WTC11 (cell line): ENCODE results near the gene TCEA2. TPM values are rescaled to one million over a fixed set of nuclear protein-coding genes. Genes with fewer than 3 reads are reported as not detected.
A peak's percentile ranks its signal among the peaks of the same experiment; 100 is the strongest.

ENCODE experiments used
- ATAC-seq: fragments of 200-7000 bp; cut with Tn5 transposase; 2 replicates; pipeline ENCODE4 v1.10.0; 2021; ENCODE audit warnings: mild to moderate bottlenecking, moderate library complexity
- CTCF ChIA-PET: fragments of 300-600 bp; sonication (Branson Sonifier 250); formaldehyde crosslinking; loops from one replicate; lab custom pipeline; 2021; ENCODE audit warnings: antibody characterized with exemption; lab: Charles Lee
- POLR2A ChIA-PET: fragments of 350-600 bp; sonication (Branson Sonifier 250); formaldehyde crosslinking; loops from one replicate; lab custom pipeline; 2021; ENCODE audit warnings: antibody characterized with exemption; lab: Charles Lee
- DNase-seq: peaks from one replicate; pipeline ENCODE4 v3.0.0; 2021; ENCODE audit warnings: low spot score
- H3K27ac Mint-ChIP-seq: 2 replicates; pipeline ENCODE4 v1.8.0; 2021; ENCODE audit warnings: mixed read lengths
- H3K27me3 Mint-ChIP-seq: 2 replicates; pipeline ENCODE4 v1.8.0; 2021; ENCODE audit warnings: low read depth, mild to moderate bottlenecking, moderate library complexity, mixed read lengths
- H3K36me3 Mint-ChIP-seq: 2 replicates; pipeline ENCODE4 v1.8.0; 2021; ENCODE audit warnings: mixed read lengths
- H3K4me1 Mint-ChIP-seq: 2 replicates; pipeline ENCODE4 v1.8.0; 2022; ENCODE audit warnings: mixed read lengths
- H3K4me3 Mint-ChIP-seq: 2 replicates; pipeline ENCODE4 v1.8.0; 2021; ENCODE audit warnings: mild to moderate bottlenecking, moderate library complexity, mixed read lengths
- H3K9me3 Mint-ChIP-seq: 2 replicates; pipeline ENCODE4 v1.8.0; 2021; ENCODE audit warnings: mixed read lengths
- CREB1 ChIP-seq: sonication (generic); formaldehyde crosslinking; IDR thresholded peaks from 2 replicates; pipeline ENCODE4 v1.8.0; 2023; ENCODE audit warnings: mild to moderate bottlenecking, missing genetic modification reagents
- EMX1 ChIP-seq: fragments of 250-450 bp; sonication (Bioruptor Pico); IDR thresholded peaks from 2 replicates; pipeline ENCODE4 v1.8.0; 2021; ENCODE audit warnings: mild to moderate bottlenecking
- FOXK1 ChIP-seq: sonication (generic); formaldehyde crosslinking; IDR thresholded peaks from 2 replicates; pipeline ENCODE4 v1.8.0; 2022; ENCODE audit warnings: mild to moderate bottlenecking, moderate library complexity, missing genetic modification reagents
- GABPB1 ChIP-seq: sonication (generic); formaldehyde crosslinking; IDR thresholded peaks from 2 replicates; pipeline ENCODE4 v1.8.1; 2023; ENCODE audit warnings: mild to moderate bottlenecking, missing genetic modification reagents
- GRHL2 ChIP-seq: fragments of 250-450 bp; sonication (Bioruptor Pico); IDR thresholded peaks from 2 replicates; pipeline ENCODE4 v1.8.0; 2022; ENCODE audit warnings: mild to moderate bottlenecking, moderate library complexity; ENCODE audit not compliant: insufficient replicate concordance, severe bottlenecking
- GTF2I ChIP-seq: fragments of 250-450 bp; sonication (Bioruptor Pico); conservative IDR thresholded peaks from 2 replicates; pipeline ENCODE4 v1.4.0; 2021; ENCODE audit warnings: mild to moderate bottlenecking
- JAZF1 ChIP-seq: fragments of 250-450 bp; sonication (Bioruptor Pico); IDR thresholded peaks from 2 replicates; pipeline ENCODE4 v1.9.0; 2021; ENCODE audit warnings: moderate library complexity, mild to moderate bottlenecking, inconsistent platforms
- NFYB ChIP-seq: sonication (generic); formaldehyde crosslinking; conservative IDR thresholded peaks from 2 replicates; pipeline ENCODE4 v1.8.0; 2022; ENCODE audit warnings: low read depth, missing genetic modification reagents
- RELA ChIP-seq: sonication (generic); formaldehyde crosslinking; IDR thresholded peaks from 2 replicates; pipeline ENCODE4 v1.8.1; 2022; ENCODE audit warnings: missing genetic modification reagents, mild to moderate bottlenecking, borderline replicate concordance
- TCF7 ChIP-seq: sonication (generic); formaldehyde crosslinking; IDR thresholded peaks from 2 replicates; pipeline ENCODE4 v1.8.0; 2022; ENCODE audit warnings: mild to moderate bottlenecking, low read depth, missing genetic modification reagents, moderate library complexity
- ZNF219 ChIP-seq: sonication (generic); formaldehyde crosslinking; IDR thresholded peaks from 2 replicates; pipeline ENCODE4 v1.8.0; 2023; ENCODE audit warnings: missing genetic modification reagents, mild to moderate bottlenecking, borderline replicate concordance
- ZNF232 ChIP-seq: sonication (generic); formaldehyde crosslinking; IDR thresholded peaks from 2 replicates; pipeline ENCODE4 v1.8.0; 2022; ENCODE audit warnings: mild to moderate bottlenecking, missing genetic modification reagents
- ZNF263 ChIP-seq: sonication (generic); formaldehyde crosslinking; IDR thresholded peaks from 2 replicates; pipeline ENCODE4 v1.8.1; 2022; ENCODE audit warnings: low read depth, mild to moderate bottlenecking, moderate library complexity, missing genetic modification reagents
- ZNF423 ChIP-seq: fragments of 250-450 bp; sonication (Bioruptor Pico); IDR thresholded peaks from 2 replicates; pipeline ENCODE4 v2.1.2; 2022; ENCODE audit warnings: mild to moderate bottlenecking, moderate library complexity
- ZNF671 ChIP-seq: fragments of 250-450 bp; sonication (Bioruptor Pico); IDR thresholded peaks from 2 replicates; pipeline ENCODE4 v1.8.0; 2021; ENCODE audit warnings: mild to moderate bottlenecking
- total RNA-seq: library from RNA; stranded (reverse); gene quantifications from 3 replicates; pipeline ENCODE4 v1.2.3, GENCODE V29; 2021
- TF ChIP-seq, protein P1 (sequence below): fragments of 200-600 bp; IDR thresholded peaks from 2 replicates; pipeline ENCODE4 v1.8.0; 2022; ENCODE audit warnings: antibody characterized with exemption
- TF ChIP-seq, protein P2 (sequence below): fragments of 250-450 bp; sonication (Bioruptor Pico); IDR thresholded peaks from 2 replicates; pipeline ENCODE4 v2.1.2; 2022; ENCODE audit warnings: mild to moderate bottlenecking, moderate library complexity
- TF ChIP-seq, protein P3 (sequence below): sonication (generic); formaldehyde crosslinking; IDR thresholded peaks from 2 replicates; pipeline ENCODE4 v1.8.1; 2023; ENCODE audit warnings: mild to moderate bottlenecking, moderate library complexity, missing genetic modification reagents
- TF ChIP-seq, protein P4 (sequence below): sonication (generic); formaldehyde crosslinking; IDR thresholded peaks from 2 replicates; pipeline ENCODE4 v1.8.0; 2022; ENCODE audit warnings: mild to moderate bottlenecking, missing genetic modification reagents
- TF ChIP-seq, protein P5 (sequence below): sonication (generic); formaldehyde crosslinking; IDR thresholded peaks from 2 replicates; pipeline ENCODE4 v1.8.1; 2022; ENCODE audit warnings: low read depth, mild to moderate bottlenecking, moderate library complexity, missing genetic modification reagents, borderline replicate concordance
- TF ChIP-seq, protein P6 (sequence below): fragments of 250-450 bp; sonication (Bioruptor Pico); IDR thresholded peaks from 2 replicates; pipeline ENCODE4 v1.9.0; 2021; ENCODE audit warnings: mild to moderate bottlenecking
- TF ChIP-seq, protein P7 (sequence below): sonication (generic); formaldehyde crosslinking; IDR thresholded peaks from 2 replicates; pipeline ENCODE4 v1.8.1; 2023; ENCODE audit warnings: mild to moderate bottlenecking, missing genetic modification reagents, moderate library complexity

The TCEA2 gene
- total RNA-seq, 1 experiment from 2014 or later, result 55.8 TPM

DNA sequence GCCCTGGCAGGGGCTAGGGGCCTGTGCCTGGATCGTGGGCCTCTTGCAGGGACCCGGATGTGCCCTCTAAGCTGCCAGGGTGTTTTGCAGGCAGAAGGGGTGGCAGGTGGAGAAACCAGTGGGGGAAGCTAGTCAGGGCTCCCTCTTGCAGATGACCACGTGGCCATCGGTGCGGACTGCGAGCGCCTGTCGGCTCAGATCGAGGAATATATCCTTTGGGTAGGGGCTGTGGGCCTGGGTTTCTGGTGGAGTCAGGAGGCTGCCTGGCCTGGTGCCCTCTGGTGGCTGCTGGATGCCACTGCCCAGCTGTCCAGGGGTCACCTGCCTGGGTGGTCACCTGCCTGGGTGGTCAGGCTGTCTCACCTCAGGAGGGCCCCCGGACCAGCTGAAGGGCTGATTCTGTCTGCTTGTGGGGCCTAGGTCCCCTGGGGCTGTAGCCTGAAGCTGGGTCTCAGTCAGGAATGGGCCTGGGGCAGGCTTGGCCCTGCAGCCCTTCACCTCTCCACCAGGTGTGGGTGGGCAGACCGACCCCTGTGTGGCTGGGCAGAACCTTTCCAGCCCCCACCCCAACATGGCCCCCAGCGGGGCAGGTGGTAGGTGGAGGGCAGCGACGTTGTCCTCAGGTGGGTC is 6.7 kb downstream of the TCEA2 start:
- POLR2A ChIA-PET, result interaction anchor here (1.5 kb wide), 1 partner anchor 51 kb away, joined by 6 read pairs; no protein-coding TSS in a partner anchor
- H3K27me3 Mint-ChIP-seq, result no peaks in the 10 kb centered on the region; the same call in 1 of the 2 replicates

More for the DNA sequence above, 6.7 kb downstream of the TCEA2 start:
- no peaks in the 10 kb centered on the region for H3K36me3 Mint-ChIP-seq
- peaks cover 19% of the 10 kb centered on the region for H3K4me1 Mint-ChIP-seq
- H3K27ac Mint-ChIP-seq, result no peak overlapping the region
- CTCF ChIA-PET, result interaction anchor here (0.6 to 2.2 kb wide), 12 partner anchors 10 to 352 kb away, joined by 3 to 16 read pairs (median 5); partner anchors contain the start of genes LKAAEAR1, OPRL1 and PRPF6
- H3K9me3 Mint-ChIP-seq, result no peaks in the 10 kb centered on the region
- ATAC-seq, result peak; percentile 75
- DNase-seq, result peak; percentile 83
- no peak overlapping the region for H3K4me3 Mint-ChIP-seq
- no peak for TF ChIP-seq GRHL2 (CRISPR knock-in tag)
- TF ChIP-seq ZNF263, result no peak
- no peak for TF ChIP-seq ZNF232
- TF ChIP-seq, protein P1, sequence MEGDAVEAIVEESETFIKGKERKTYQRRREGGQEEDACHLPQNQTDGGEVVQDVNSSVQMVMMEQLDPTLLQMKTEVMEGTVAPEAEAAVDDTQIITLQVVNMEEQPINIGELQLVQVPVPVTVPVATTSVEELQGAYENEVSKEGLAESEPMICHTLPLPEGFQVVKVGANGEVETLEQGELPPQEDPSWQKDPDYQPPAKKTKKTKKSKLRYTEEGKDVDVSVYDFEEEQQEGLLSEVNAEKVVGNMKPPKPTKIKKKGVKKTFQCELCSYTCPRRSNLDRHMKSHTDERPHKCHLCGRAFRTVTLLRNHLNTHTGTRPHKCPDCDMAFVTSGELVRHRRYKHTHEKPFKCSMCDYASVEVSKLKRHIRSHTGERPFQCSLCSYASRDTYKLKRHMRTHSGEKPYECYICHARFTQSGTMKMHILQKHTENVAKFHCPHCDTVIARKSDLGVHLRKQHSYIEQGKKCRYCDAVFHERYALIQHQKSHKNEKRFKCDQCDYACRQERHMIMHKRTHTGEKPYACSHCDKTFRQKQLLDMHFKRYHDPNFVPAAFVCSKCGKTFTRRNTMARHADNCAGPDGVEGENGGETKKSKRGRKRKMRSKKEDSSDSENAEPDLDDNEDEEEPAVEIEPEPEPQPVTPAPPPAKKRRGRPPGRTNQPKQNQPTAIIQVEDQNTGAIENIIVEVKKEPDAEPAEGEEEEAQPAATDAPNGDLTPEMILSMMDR, result peak; percentile 84
- TF ChIP-seq, protein P2, sequence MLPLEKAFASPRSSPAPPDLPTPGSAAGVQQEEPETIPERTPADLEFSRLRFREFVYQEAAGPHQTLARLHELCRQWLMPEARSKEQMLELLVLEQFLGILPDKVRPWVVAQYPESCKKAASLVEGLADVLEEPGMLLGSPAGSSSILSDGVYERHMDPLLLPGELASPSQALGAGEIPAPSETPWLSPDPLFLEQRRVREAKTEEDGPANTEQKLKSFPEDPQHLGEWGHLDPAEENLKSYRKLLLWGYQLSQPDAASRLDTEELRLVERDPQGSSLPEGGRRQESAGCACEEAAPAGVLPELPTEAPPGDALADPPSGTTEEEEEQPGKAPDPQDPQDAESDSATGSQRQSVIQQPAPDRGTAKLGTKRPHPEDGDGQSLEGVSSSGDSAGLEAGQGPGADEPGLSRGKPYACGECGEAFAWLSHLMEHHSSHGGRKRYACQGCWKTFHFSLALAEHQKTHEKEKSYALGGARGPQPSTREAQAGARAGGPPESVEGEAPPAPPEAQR (CRISPR knock-in tag), result no peak
- TF ChIP-seq GABPB1 (CRISPR knock-in tag), result peak; percentile 37; the same call in 1 of the 2 replicates
- TF ChIP-seq FOXK1 (CRISPR knock-in tag), result no peak
- TF ChIP-seq RELA (CRISPR knock-in tag), result no peak
- TF ChIP-seq, protein P3, sequence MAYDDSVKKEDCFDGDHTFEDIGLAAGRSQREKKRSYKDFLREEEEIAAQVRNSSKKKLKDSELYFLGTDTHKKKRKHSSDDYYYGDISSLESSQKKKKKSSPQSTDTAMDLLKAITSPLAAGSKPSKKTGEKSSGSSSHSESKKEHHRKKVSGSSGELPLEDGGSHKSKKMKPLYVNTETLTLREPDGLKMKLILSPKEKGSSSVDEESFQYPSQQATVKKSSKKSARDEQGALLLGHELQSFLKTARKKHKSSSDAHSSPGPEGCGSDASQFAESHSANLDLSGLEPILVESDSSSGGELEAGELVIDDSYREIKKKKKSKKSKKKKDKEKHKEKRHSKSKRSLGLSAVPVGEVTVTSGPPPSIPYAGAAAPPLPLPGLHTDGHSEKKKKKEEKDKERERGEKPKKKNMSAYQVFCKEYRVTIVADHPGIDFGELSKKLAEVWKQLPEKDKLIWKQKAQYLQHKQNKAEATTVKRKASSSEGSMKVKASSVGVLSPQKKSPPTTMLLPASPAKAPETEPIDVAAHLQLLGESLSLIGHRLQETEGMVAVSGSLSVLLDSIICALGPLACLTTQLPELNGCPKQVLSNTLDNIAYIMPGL (CRISPR knock-in tag), result no peak
- TF ChIP-seq, protein P4, sequence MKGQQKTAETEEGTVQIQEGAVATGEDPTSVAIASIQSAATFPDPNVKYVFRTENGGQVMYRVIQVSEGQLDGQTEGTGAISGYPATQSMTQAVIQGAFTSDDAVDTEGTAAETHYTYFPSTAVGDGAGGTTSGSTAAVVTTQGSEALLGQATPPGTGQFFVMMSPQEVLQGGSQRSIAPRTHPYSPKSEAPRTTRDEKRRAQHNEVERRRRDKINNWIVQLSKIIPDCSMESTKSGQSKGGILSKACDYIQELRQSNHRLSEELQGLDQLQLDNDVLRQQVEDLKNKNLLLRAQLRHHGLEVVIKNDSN, result peak; percentile 72
- TF ChIP-seq TCF7 (CRISPR knock-in tag), result no peak
- TF ChIP-seq, protein P5, sequence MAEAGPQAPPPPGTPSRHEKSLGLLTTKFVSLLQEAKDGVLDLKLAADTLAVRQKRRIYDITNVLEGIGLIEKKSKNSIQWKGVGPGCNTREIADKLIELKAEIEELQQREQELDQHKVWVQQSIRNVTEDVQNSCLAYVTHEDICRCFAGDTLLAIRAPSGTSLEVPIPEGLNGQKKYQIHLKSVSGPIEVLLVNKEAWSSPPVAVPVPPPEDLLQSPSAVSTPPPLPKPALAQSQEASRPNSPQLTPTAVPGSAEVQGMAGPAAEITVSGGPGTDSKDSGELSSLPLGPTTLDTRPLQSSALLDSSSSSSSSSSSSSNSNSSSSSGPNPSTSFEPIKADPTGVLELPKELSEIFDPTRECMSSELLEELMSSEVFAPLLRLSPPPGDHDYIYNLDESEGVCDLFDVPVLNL (CRISPR knock-in tag), result no peak
- TF ChIP-seq GTF2I (CRISPR knock-in tag), result no peak
- no peak for TF ChIP-seq JAZF1 (CRISPR knock-in tag)
- TF ChIP-seq, protein P6, sequence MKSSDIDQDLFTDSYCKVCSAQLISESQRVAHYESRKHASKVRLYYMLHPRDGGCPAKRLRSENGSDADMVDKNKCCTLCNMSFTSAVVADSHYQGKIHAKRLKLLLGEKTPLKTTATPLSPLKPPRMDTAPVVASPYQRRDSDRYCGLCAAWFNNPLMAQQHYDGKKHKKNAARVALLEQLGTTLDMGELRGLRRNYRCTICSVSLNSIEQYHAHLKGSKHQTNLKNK, result no peak
- 0 out of 2 replicates have a peak, but pooled peaks have one; percentile 57 for TF ChIP-seq EMX1 (CRISPR knock-in tag)
- no peak for TF ChIP-seq CREB1
- no peak for TF ChIP-seq ZNF671 (CRISPR knock-in tag)
- TF ChIP-seq NFYB (CRISPR knock-in tag), result no peak
- TF ChIP-seq ZNF219, result no peak
- peak; percentile 97 for TF ChIP-seq ZNF423 (CRISPR knock-in tag)
- TF ChIP-seq, protein P7, sequence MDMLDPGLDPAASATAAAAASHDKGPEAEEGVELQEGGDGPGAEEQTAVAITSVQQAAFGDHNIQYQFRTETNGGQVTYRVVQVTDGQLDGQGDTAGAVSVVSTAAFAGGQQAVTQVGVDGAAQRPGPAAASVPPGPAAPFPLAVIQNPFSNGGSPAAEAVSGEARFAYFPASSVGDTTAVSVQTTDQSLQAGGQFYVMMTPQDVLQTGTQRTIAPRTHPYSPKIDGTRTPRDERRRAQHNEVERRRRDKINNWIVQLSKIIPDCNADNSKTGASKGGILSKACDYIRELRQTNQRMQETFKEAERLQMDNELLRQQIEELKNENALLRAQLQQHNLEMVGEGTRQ (CRISPR knock-in tag), result peak; percentile 72
